Activated naive CD8-positive, alpha-beta T cell treated with anti-CD3 and anti-CD28 coated beads, Interleukin-2, amount 50 U/mL, for 24 hours (primary cell): Measurements from ENCODE around the gene MICALL1.

Source experiments
- ATAC-seq: fragments of 150-1000 bp; cut with Tn5 transposase; one replicate; pipeline ENCODE4 v1.10.0; 2021
- DNase-seq: peaks from one replicate; pipeline ENCODE4 v3.0.0; 2021
- H3K27ac Mint-ChIP-seq: one replicate; pipeline ENCODE4 v1.8.0; 2021; ENCODE audit warnings: mild to moderate bottlenecking, mixed read lengths
- H3K27me3 Mint-ChIP-seq: one replicate; pipeline ENCODE4 v1.8.0; 2021; ENCODE audit warnings: mixed read lengths
- H3K36me3 Mint-ChIP-seq: one replicate; pipeline ENCODE4 v1.8.0; 2021; ENCODE audit warnings: low read depth, mixed read lengths
- H3K4me1 Mint-ChIP-seq: one replicate; pipeline ENCODE4 v1.8.0; 2021; ENCODE audit warnings: mixed read lengths
- H3K4me3 Mint-ChIP-seq: one replicate; pipeline ENCODE4 v1.8.0; 2021; ENCODE audit warnings: mild to moderate bottlenecking, moderate library complexity, mixed read lengths
- H3K9me3 Mint-ChIP-seq: one replicate; pipeline ENCODE4 v1.8.0; 2021; ENCODE audit warnings: mixed read lengths

The MICALL1 gene

GRCh38 chr22:37894939-37895670 lies 11.0 kb upstream of the MICALL1 start:
- Mint-ChIP-seq H3K4me3 (no peak overlapping the region), H3K9me3 (no peaks in the 10 kb centered on the region), H3K4me1 (peaks cover 20% of the 10 kb centered on the region), H3K27ac (peak overlapping the region; percentile 39), H3K36me3 (peaks cover 12% of the 10 kb centered on the region), H3K27me3 (no peaks in the 10 kb centered on the region)
- no peak for DNase-seq
- ATAC-seq, result no peak

GRCh38 chr22:37896181-37896592 lies 9.9 kb upstream of the MICALL1 start:
- ATAC-seq (peak; percentile 85), DNase-seq (peak; percentile 34)
- Mint-ChIP-seq H3K9me3 (no peaks in the 10 kb centered on the region), H3K4me3 (no peak overlapping the region), H3K27me3 (no peaks in the 10 kb centered on the region), H3K27ac (peak overlapping the region; percentile 78), H3K36me3 (peaks cover 9% of the 10 kb centered on the region), H3K4me1 (peaks cover 20% of the 10 kb centered on the region)

GRCh38 chr22:37896939-37897338 lies 9.2 kb upstream of the MICALL1 start:
- H3K9me3 Mint-ChIP-seq, result no peaks in the 10 kb centered on the region
- H3K27me3 Mint-ChIP-seq, result no peaks in the 10 kb centered on the region

GRCh38 chr22:37897807-37898206 lies 8.3 kb upstream of the MICALL1 start:
- no peak for ATAC-seq
- no peaks in the 10 kb centered on the region for H3K27me3 Mint-ChIP-seq
- DNase-seq, result no peak
- no peaks in the 10 kb centered on the region for H3K36me3 Mint-ChIP-seq
- H3K27ac Mint-ChIP-seq, result no peak overlapping the region
- peaks cover 20% of the 10 kb centered on the region for H3K4me1 Mint-ChIP-seq
- H3K9me3 Mint-ChIP-seq, result no peaks in the 10 kb centered on the region
- no peak overlapping the region for H3K4me3 Mint-ChIP-seq

More at GRCh38 chr22:37896939-37897338, 9.2 kb upstream of the MICALL1 start:
- DNase-seq (no peak), ATAC-seq (no peak)
- Mint-ChIP-seq H3K4me1 (peaks cover 20% of the 10 kb centered on the region), H3K27ac (peak overlapping the region; percentile 78), H3K4me3 (no peak overlapping the region), H3K36me3 (peaks cover 2% of the 10 kb centered on the region)

- Mint-ChIP-seq H3K9me3 (no peaks in the 10 kb centered on the region), H3K27ac (no peak overlapping the region), H3K4me1 (peaks cover 20% of the 10 kb centered on the region), H3K36me3 (no peaks in the 10 kb centered on the region), H3K4me3 (no peak overlapping the region), H3K27me3 (no peaks in the 10 kb centered on the region)
- no peak for ATAC-seq
- no peak for DNase-seq
Measured at GRCh38 chr22:37898441-37899181, 7.5 kb upstream of the MICALL1 start.

- Mint-ChIP-seq H3K4me3 (peak overlapping the region; percentile 71), H3K36me3 (no peaks in the 10 kb centered on the region), H3K27ac (peak overlapping the region; percentile 77), H3K9me3 (no peaks in the 10 kb centered on the region), H3K27me3 (no peaks in the 10 kb centered on the region), H3K4me1 (peaks cover 25% of the 10 kb centered on the region)
- ATAC-seq, result peak; percentile 72
- peak; percentile 48 for DNase-seq
Measured at GRCh38 chr22:37904572-37905533, 1.2 kb upstream of the MICALL1 start.

GRCh38 chr22:37906364-37907008 lies 389 bp downstream of the MICALL1 start:
- no peaks in the 10 kb centered on the region for H3K9me3 Mint-ChIP-seq
- no peaks in the 10 kb centered on the region for H3K36me3 Mint-ChIP-seq
- H3K27ac Mint-ChIP-seq, result peak overlapping the region; percentile 59
- peaks cover 25% of the 10 kb centered on the region for H3K4me1 Mint-ChIP-seq
- ATAC-seq (peak; percentile 44), DNase-seq (peak; percentile 48)
- no peaks in the 10 kb centered on the region for H3K27me3 Mint-ChIP-seq
- H3K4me3 Mint-ChIP-seq, result peak overlapping the region; percentile 72

- peak overlapping the region; percentile 72 for H3K4me3 Mint-ChIP-seq
- no peaks in the 10 kb centered on the region for H3K36me3 Mint-ChIP-seq
- no peaks in the 10 kb centered on the region for H3K9me3 Mint-ChIP-seq
- peak overlapping the region; percentile 59 for H3K27ac Mint-ChIP-seq
- H3K4me1 Mint-ChIP-seq, result peaks cover 26% of the 10 kb centered on the region
- no peak for ATAC-seq
- no peak for DNase-seq
- H3K27me3 Mint-ChIP-seq, result no peaks in the 10 kb centered on the region
Measured at GRCh38 chr22:37907036-37907954, 1.2 kb downstream of the MICALL1 start.

GRCh38 chr22:37909766-37910165 lies 3.7 kb downstream of the MICALL1 start:
- H3K9me3 Mint-ChIP-seq, result no peaks in the 10 kb centered on the region
- H3K4me3 Mint-ChIP-seq, result no peak overlapping the region
- no peaks in the 10 kb centered on the region for H3K36me3 Mint-ChIP-seq
- H3K27ac Mint-ChIP-seq, result no peak overlapping the region
- ATAC-seq (no peak), DNase-seq (no peak)
- H3K4me1 Mint-ChIP-seq, result peaks cover 26% of the 10 kb centered on the region
- H3K27me3 Mint-ChIP-seq, result no peaks in the 10 kb centered on the region

- Mint-ChIP-seq H3K9me3 (no peaks in the 10 kb centered on the region), H3K27me3 (no peaks in the 10 kb centered on the region), H3K4me1 (peaks cover 17% of the 10 kb centered on the region), H3K27ac (no peak overlapping the region), H3K4me3 (no peak overlapping the region), H3K36me3 (no peaks in the 10 kb centered on the region)
- DNase-seq (no peak), ATAC-seq (no peak)
Measured at GRCh38 chr22:37910890-37911672, 5.0 kb downstream of the MICALL1 start.

- DNase-seq (no peak), ATAC-seq (no peak)
- Mint-ChIP-seq H3K27ac (no peak overlapping the region), H3K4me1 (peaks cover 16% of the 10 kb centered on the region), H3K27me3 (no peaks in the 10 kb centered on the region), H3K4me3 (no peak overlapping the region), H3K9me3 (no peaks in the 10 kb centered on the region), H3K36me3 (no peaks in the 10 kb centered on the region)
Measured at GRCh38 chr22:37911697-37912096, 5.6 kb downstream of the MICALL1 start.

- H3K27me3 Mint-ChIP-seq, result no peaks in the 10 kb centered on the region
- H3K4me1 Mint-ChIP-seq, result peaks cover 11% of the 10 kb centered on the region
- no peaks in the 10 kb centered on the region for H3K36me3 Mint-ChIP-seq
- H3K9me3 Mint-ChIP-seq, result no peaks in the 10 kb centered on the region
- H3K27ac Mint-ChIP-seq, result no peak overlapping the region
- no peak overlapping the region for H3K4me3 Mint-ChIP-seq
- DNase-seq, result no peak
- ATAC-seq, result no peak
Measured at GRCh38 chr22:37912171-37912570, 6.1 kb downstream of the MICALL1 start.
